Measurements from ENCODE around the gene EPHA2. TPM values are rescaled to one million over a fixed set of nuclear protein-coding genes. Genes with fewer than 3 reads are reported as not detected.
A peak's percentile ranks its signal among the peaks of the same experiment; 100 is the strongest.

The EPHA2 gene
- 263 TPM for total RNA-seq (2021; ENCODE audit: unreplicated experiment)
- polyA plus RNA-seq (2012; ENCODE audit: insufficient read length) = 254 TPM
- percentile 97 among the genes with signal in this experiment for Bru-seq, nascent RNA
- BruChase-seq, experiment 1, labeled RNA remaining after a 2-hour chase = percentile 97 among the genes with signal in this experiment
- percentile 94 among the genes with signal in this experiment for BruChase-seq, experiment 2, labeled RNA remaining after a 6-hour chase
- long read RNA-seq, transcript EPHA2-201 (17 exons, 3,964 nt) = major isoform, 103 of 500 reads
- long read RNA-seq, partial matches to known transcripts = 333 of 500 reads
- long read RNA-seq, other reads (novel, unspliced or antisense) = 64 of 500 reads

- ATAC-seq (peak; percentile 81), DNase-seq (ENCODE audit: low read depth, low spot score) (no peak)
- no peaks in the 10 kb centered on the region for H3K9me3 ChIP-seq (ENCODE audit: control insufficient read depth, insufficient read depth, low read depth, low read length)
- H3K4me3 ChIP-seq (ENCODE audit: low read depth in 2 of 2, low read length in 2 of 2) = peak within 1 kb of the TSS; percentile 91 to 93
- BruUV-seq (replicated peaks) = TSS peak; percentile 74
- TF ChIP-seq POLR2AphosphoS5 (IDR thresholded peaks at IDR 0.05; ENCODE audit: low read depth, low read length) (peak; percentile 98), REST (IDR thresholded peaks at IDR 0.05; ENCODE audit: insufficient read depth in 1 of 2, low read depth in 2 of 2, low read length in 1 of 2) (0 out of 4 replicates have a peak, but pooled peaks of 1 of the 2 experiments have one; percentile 17), TCF7L2 (IDR thresholded peaks at IDR 0.05; ENCODE audit: low read depth, low read length) (peak; percentile 87), SIN3A (IDR thresholded peaks at IDR 0.05; ENCODE audit: borderline replicate concordance, insufficient read depth, low read depth, low read length) (peak; percentile 80), CTCF (IDR thresholded peaks at IDR 0.05) (no peak)
- ChIA-PET CTCF (no interaction called here), POLR2A (interaction anchor here (0.6 to 1.6 kb wide), 7 partner anchors 8 to 35 kb away, joined by 3 to 7 read pairs (median 3); no protein-coding TSS in a partner anchor)
- H3K27me3 ChIP-seq (ENCODE audit: control insufficient read depth, insufficient read depth, low read length) = no peaks in the 10 kb centered on the region
- H3K36me3 ChIP-seq (ENCODE audit: control insufficient read depth, insufficient read depth, low read length) = peaks cover 9% of the 10 kb centered on the region
- H3K4me1 ChIP-seq (ENCODE audit: control insufficient read depth, insufficient read depth, low read length) = peaks cover 51% of the 10 kb centered on the region
- peak within 1 kb of the TSS; percentile 100 for H3K27ac ChIP-seq (ENCODE audit: low read length)
- intact Hi-C loops (cut with micrococcal nuclease; ENCODE audit: unreplicated experiment) = no loop called here
- in situ Hi-C loops (cut with HindIII; ENCODE audit: low pct_unique_long_range_greater_than_20kb, low sequenced_read_pairs) = no loop called here
Observed at GRCh38 chr1:16155537-16156410, at the start of gene EPHA2. Gene EPHA2, minus strand, starts transcription at chr1:16156069. Its CDS starts 137 bp downstream, at chr1:16155932.

- TF ChIP-seq SIN3A (IDR thresholded peaks at IDR 0.05; ENCODE audit: borderline replicate concordance, insufficient read depth, low read depth, low read length) = no peak
- H3K27ac ChIP-seq (ENCODE audit: low read length) = 0 out of 2 replicates have a peak overlapping the region, but pooled peaks have one; percentile 87
- no peaks in the 10 kb centered on the region; the same call in 1 of the 2 replicates for H3K36me3 ChIP-seq (ENCODE audit: control insufficient read depth, insufficient read depth, low read length)
- H3K9me3 ChIP-seq (ENCODE audit: control insufficient read depth, insufficient read depth, low read depth, low read length) = no peaks in the 10 kb centered on the region
- in situ Hi-C loops (cut with HindIII; ENCODE audit: low pct_unique_long_range_greater_than_20kb, low sequenced_read_pairs) (no loop called here), intact Hi-C loops (cut with micrococcal nuclease; ENCODE audit: unreplicated experiment) (no loop called here)
- POLR2A ChIA-PET = no interaction called here
- DNase-seq (ENCODE audit: low read depth, low spot score) (no peak), ATAC-seq (no peak)
- no peaks in the 10 kb centered on the region for H3K27me3 ChIP-seq (ENCODE audit: control insufficient read depth, insufficient read depth, low read length)
- no peak overlapping the region for H3K4me3 ChIP-seq (ENCODE audit: low read depth in 2 of 2, low read length in 2 of 2)
- TSS peak; percentile 33 for BruUV-seq (replicated peaks)
- CTCF ChIA-PET = interaction anchor here (0.7 kb wide), 1 partner anchor 221 kb away, joined by 3 read pairs; no protein-coding TSS in a partner anchor
- peaks cover 22% of the 10 kb centered on the region for H3K4me1 ChIP-seq (ENCODE audit: control insufficient read depth, insufficient read depth, low read length)
Observed at GRCh38 chr1:16205334-16205671, 49.4 kb upstream of the EPHA2 start.
